ENCODE measurements around the gene C4B.

DNA sequence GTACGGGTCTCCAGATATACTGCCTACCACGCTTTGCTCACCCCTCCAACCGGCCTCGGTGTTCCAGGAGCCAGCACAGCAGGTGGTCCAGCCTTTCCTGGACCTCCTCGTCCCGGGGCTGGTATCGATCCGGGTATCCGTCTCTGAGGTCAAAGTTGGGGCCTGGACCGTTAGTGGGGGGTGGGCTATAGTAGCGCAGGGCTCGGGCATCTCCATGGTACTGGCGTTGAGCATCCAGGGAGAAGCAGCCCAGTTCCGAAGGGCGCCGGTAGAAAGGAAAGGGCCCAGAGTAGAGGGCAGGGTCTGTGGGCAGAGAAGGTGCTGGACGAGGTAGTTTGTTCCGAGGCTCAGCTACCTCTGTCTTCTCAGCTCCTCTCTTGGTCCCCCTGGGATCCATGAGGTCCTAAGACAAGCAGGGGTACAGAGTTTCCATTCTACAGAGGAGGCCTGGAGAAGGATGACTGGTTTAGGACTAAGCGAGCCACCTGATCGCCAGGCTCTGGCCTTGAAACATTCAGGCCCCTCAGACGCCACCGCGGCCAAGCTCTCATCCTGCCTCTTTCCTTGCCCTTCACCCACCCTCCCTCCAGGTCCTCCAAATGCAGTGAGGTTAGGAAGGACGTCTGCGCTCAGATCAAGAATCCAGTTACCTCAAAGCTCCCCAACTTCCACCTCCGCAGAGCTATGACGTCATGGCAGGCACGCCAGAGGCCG is 43.2 kb upstream of the C4B start:
- TF ChIP-seq FOXK2 (IDR thresholded peaks at IDR 0.05) = no peak
- no peak for TF ChIP-seq ZNF384 (IDR thresholded peaks at IDR 0.05)
- TF ChIP-seq ELF4 (IDR thresholded peaks at IDR 0.05) = no peak
- no peak for TF ChIP-seq BHLHE40 (IDR thresholded peaks at IDR 0.05; ENCODE audit: borderline replicate concordance)
- TF ChIP-seq, protein P1, sequence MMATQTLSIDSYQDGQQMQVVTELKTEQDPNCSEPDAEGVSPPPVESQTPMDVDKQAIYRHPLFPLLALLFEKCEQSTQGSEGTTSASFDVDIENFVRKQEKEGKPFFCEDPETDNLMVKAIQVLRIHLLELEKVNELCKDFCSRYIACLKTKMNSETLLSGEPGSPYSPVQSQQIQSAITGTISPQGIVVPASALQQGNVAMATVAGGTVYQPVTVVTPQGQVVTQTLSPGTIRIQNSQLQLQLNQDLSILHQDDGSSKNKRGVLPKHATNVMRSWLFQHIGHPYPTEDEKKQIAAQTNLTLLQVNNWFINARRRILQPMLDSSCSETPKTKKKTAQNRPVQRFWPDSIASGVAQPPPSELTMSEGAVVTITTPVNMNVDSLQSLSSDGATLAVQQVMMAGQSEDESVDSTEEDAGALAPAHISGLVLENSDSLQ (IDR thresholded peaks at IDR 0.05) = no peak
- no peak for TF ChIP-seq ARNT (IDR thresholded peaks at IDR 0.05)
- TF ChIP-seq FOXM1 (IDR thresholded peaks at IDR 0.05; ENCODE audit: borderline replicate concordance) = no peak
- no peak for TF ChIP-seq SP1 (IDR thresholded peaks at IDR 0.05)
- no peak for TF ChIP-seq LEF1 (IDR thresholded peaks at IDR 0.05; ENCODE audit: borderline replicate concordance)
- TF ChIP-seq HDGF (IDR thresholded peaks at IDR 0.05; ENCODE audit: borderline replicate concordance) = no peak
